Tibial nerve (tissue), 4 donors: ENCODE results near the gene PRDM13. TPM values are rescaled to one million over a fixed set of nuclear protein-coding genes. Genes with fewer than 3 reads are reported as not detected.
A peak's percentile ranks its signal among the peaks of the same experiment; 100 is the strongest.

Source experiments
- DNase-seq, 2 donors: peaks; one replicate each; pipeline ENCODE4 v3.0.0-alpha.2; 2019; ENCODE audit warnings: low spot score in 2 of 2
- H3K27ac ChIP-seq, 4 donors: fragments of 200-600 bp; sonication (generic) in 3 of 4; one replicate each; pipeline ENCODE4 v1.5.1; 2017 to 2019; ENCODE audit warnings: mild to moderate bottlenecking in 1 of 4
- H3K27me3 ChIP-seq, 2 donors: fragments of 200-600 bp; sonication (generic) in 1 of 2; one replicate each; pipeline versions ENCODE4 v1.5.1 to v1.6.0; 2017 to 2019
- H3K36me3 ChIP-seq, 3 donors: fragments of 200-600 bp; sonication (generic); one replicate each; pipeline ENCODE4 v1.5.1; 2018 to 2019
- H3K4me1 ChIP-seq, 4 donors: fragments of 200-600 bp; sonication (generic) in 3 of 4; one replicate each; pipeline ENCODE4 v1.5.1; 2017 to 2019
- H3K4me3 ChIP-seq, 4 donors: fragments of 200-600 bp; sonication (generic) in 3 of 4; one replicate each; pipeline ENCODE4 v1.5.1; 2017 to 2019; ENCODE audit warnings: mild to moderate bottlenecking in 1 of 4, moderate library complexity in 1 of 4
- H3K9me3 ChIP-seq, 4 donors: fragments of 200-600 bp; sonication (generic) in 3 of 4; one replicate each; pipeline ENCODE4 v1.5.1; 2017 to 2019
- EP300 ChIP-seq, 2 donors: sonication (generic); formaldehyde crosslinking; IDR thresholded peaks; one replicate each; pipeline ENCODE4 v1.6.1; 2017; ENCODE audit warnings: antibody characterized with exemption in 2 of 2, mild to moderate bottlenecking in 1 of 2
- POLR2A ChIP-seq, 2 donors: fragments of 450-650 bp; IDR thresholded peaks; one replicate each; pipeline ENCODE4 v1.6.1; 2017; ENCODE audit warnings: antibody characterized with exemption in 2 of 2, mild to moderate bottlenecking in 2 of 2, moderate library complexity in 2 of 2
- WGBS, 2 donors: methylation state at CpG; one replicate each; pipeline ENCODE4 v1.1.5; 2018; 5-methylcytosine and 5-hydroxymethylcytosine counted together
- total RNA-seq, 4 donors: library from RNA; depleted of rRNA; stranded (reverse); fragments of >200 nt; gene quantifications; one replicate each; pipeline ENCODE4 v1.1.0, GENCODE V29; 2016
- TF ChIP-seq, protein P1 (sequence below), 5 experiments: fragments of 200-600 bp in 3 of 5; fragments of 450-650 bp in 2 of 5; sonication (generic) in 3 of 5; IDR thresholded peaks; one replicate each; pipeline ENCODE4 v1.5.1; 2016 to 2019; ENCODE audit warnings: antibody characterized with exemption in 5 of 5, mild to moderate bottlenecking in 3 of 5, moderate library complexity in 2 of 5

The PRDM13 gene
- total RNA-seq, 4 donors from 2014 or later, result not detected

DNA sequence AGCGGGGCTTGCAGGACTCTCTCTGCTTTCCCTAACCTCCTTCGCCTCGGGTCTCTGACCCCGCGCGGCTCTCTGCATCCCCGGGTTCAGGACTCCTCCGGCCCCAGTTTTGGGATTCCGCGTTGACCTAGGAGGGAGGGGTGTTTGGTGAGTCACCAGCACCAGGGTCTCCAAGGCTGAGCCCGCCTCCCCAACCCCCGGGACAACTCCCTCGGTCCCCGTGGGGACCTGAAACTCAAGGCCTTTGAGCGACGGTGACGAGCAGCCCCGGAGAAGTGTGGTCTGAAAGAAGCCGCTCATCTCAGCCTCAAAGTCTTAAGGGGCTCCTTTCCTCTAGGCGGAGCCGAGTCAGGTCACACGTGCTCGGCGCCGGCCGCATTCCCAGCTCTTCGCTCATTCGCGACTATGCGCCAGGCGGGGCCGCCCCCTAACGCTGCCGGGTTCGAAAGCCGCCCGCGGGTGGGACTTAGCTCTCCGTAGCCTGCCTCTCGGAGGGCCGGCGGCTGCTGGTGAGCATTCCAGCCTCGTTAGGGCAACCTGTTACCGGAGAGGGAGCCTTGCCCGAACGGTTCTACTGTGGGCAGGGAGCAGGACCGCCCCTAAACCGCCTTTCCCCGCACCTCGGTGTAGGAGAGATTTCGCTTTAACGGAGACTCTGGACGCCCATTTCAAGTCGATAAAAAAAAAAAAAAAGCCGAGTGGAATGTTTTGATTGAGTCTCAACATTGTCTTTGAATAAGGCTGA lies 3.0 kb upstream of the PRDM13 start:
- Histone ChIP-seq H3K36me3 (no peaks in the 10 kb centered on the region), H3K9me3 (no peaks in the 10 kb centered on the region), H3K4me1 (peaks cover 0 to 60% (median 22%) of the 10 kb centered on the region in 4 donors), H3K27me3 (peaks cover 2 to 100% of the 10 kb centered on the region in 2 donors), H3K4me3 (peak overlapping the region in 3 of 4 donors; percentile 16 to 37 (median 35)), H3K27ac (no peak overlapping the region)
- TF ChIP-seq POLR2A (IDR thresholded peaks at IDR 0.05), result no peak
- TF ChIP-seq, protein P1, sequence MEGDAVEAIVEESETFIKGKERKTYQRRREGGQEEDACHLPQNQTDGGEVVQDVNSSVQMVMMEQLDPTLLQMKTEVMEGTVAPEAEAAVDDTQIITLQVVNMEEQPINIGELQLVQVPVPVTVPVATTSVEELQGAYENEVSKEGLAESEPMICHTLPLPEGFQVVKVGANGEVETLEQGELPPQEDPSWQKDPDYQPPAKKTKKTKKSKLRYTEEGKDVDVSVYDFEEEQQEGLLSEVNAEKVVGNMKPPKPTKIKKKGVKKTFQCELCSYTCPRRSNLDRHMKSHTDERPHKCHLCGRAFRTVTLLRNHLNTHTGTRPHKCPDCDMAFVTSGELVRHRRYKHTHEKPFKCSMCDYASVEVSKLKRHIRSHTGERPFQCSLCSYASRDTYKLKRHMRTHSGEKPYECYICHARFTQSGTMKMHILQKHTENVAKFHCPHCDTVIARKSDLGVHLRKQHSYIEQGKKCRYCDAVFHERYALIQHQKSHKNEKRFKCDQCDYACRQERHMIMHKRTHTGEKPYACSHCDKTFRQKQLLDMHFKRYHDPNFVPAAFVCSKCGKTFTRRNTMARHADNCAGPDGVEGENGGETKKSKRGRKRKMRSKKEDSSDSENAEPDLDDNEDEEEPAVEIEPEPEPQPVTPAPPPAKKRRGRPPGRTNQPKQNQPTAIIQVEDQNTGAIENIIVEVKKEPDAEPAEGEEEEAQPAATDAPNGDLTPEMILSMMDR (IDR thresholded peaks at IDR 0.05), result no peak
- TF ChIP-seq EP300 (IDR thresholded peaks at IDR 0.05), result no peak
- 1 to 2% methylated on average over 46 to 48 of the region's 55 CpGs for WGBS, 2 donors
- no peak for DNase-seq

DNA sequence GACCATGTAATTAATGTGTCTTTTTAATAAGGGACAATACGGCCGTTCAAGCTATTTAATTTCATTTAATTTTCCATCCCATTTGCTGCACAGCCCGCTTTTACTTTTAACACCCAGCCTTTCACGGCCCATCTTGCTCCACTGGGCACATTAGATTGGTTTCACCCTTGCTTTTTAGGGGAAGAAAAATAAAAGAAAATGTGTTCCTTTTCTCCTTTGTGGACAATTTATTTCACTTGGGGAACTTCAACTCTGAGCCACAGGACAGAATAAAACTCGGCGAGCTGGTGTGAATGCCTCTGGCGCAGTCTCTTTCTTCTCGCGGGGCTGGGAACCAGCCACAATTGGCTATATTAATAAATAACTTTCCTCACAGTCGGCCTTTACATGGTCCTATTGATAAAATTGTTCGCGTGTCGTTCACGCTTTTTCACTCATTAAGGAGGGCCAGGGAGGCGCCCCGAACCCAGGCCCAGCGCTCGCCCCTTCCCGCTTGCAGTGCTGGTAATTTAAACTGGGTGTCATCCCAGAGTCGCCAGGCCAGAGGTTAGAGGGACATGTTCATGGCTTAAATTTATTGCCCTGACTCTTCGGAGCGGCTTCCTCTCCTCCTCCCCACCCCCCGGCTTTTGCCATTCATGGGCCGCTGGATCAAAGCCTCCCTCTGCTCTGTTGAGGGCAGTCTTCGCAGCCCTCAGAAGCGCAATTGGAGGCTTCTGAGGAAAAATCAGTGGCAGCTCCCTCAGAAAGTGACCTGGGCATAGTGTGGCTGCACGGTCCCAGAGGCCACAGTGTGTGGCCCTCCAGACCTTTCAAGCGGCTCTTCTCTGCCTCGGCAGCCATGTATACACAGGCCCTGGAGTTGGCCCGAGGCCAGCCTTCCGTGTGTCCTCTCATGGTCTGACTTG lies 2.2 kb upstream of the PRDM13 start:
- 13 to 15% methylated on average over 31 of the region's 31 CpGs for WGBS, 2 donors
- no peak for DNase-seq
- H3K36me3 ChIP-seq, result no peaks in the 10 kb centered on the region
- peaks cover 2 to 100% of the 10 kb centered on the region in 2 donors for H3K27me3 ChIP-seq
- TF ChIP-seq POLR2A (IDR thresholded peaks at IDR 0.05) (no peak), EP300 (IDR thresholded peaks at IDR 0.05) (no peak)
- TF ChIP-seq, protein P1 (IDR thresholded peaks at IDR 0.05), result no peak
- H3K9me3 ChIP-seq, result no peaks in the 10 kb centered on the region
- peak overlapping the region in 2 of 4 donors; percentile 35 to 37 for H3K4me3 ChIP-seq
- no peak overlapping the region for H3K27ac ChIP-seq
- H3K4me1 ChIP-seq, result peaks cover 0 to 66% (median 22%) of the 10 kb centered on the region in 4 donors

DNA sequence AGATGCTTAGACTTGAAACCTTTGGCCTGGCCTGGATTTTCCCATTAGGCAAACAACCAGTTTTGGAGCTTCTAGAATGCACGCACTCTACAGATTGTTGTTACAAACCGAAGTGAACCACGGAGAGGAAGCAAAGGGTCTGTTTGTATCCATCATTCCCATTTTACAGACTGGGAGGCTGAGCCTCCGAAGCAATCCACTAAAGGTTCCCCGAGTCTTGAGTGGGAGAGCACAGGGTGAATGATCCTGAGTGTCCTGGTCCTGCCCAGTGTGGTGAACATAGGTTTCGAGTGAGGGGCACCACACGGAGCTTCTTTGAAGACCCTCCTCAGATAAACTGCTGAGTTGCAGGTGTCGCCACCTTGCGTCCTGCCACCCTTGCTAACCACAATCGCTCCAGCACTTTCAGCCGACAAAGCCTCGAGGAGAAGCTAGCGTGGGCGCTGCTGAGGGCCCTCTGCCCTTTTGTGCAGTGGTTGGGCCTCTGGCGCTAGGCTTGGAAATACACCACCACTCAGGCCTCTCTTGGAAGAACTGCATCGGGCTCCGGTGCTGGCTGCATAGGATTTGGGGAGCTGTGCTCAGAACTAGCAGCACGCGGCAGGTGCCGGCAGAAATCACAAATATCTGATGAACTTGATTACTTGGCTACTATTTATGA lies 1.4 kb upstream of the PRDM13 start:
- WGBS, 2 donors, result 14 to 15% methylated on average over 18 of the region's 20 CpGs
- H3K27ac ChIP-seq, result no peak overlapping the region
- TF ChIP-seq, protein P1 (IDR thresholded peaks at IDR 0.05), result no peak
- TF ChIP-seq POLR2A (IDR thresholded peaks at IDR 0.05), result no peak
- no peak for TF ChIP-seq EP300 (IDR thresholded peaks at IDR 0.05)
- no peak for DNase-seq
- H3K4me3 ChIP-seq, result no peak overlapping the region
- H3K27me3 ChIP-seq, result peaks cover 2 to 100% of the 10 kb centered on the region in 2 donors
- no peaks in the 10 kb centered on the region for H3K36me3 ChIP-seq
- peaks cover 0 to 66% (median 22%) of the 10 kb centered on the region in 4 donors for H3K4me1 ChIP-seq
- no peaks in the 10 kb centered on the region for H3K9me3 ChIP-seq

DNA sequence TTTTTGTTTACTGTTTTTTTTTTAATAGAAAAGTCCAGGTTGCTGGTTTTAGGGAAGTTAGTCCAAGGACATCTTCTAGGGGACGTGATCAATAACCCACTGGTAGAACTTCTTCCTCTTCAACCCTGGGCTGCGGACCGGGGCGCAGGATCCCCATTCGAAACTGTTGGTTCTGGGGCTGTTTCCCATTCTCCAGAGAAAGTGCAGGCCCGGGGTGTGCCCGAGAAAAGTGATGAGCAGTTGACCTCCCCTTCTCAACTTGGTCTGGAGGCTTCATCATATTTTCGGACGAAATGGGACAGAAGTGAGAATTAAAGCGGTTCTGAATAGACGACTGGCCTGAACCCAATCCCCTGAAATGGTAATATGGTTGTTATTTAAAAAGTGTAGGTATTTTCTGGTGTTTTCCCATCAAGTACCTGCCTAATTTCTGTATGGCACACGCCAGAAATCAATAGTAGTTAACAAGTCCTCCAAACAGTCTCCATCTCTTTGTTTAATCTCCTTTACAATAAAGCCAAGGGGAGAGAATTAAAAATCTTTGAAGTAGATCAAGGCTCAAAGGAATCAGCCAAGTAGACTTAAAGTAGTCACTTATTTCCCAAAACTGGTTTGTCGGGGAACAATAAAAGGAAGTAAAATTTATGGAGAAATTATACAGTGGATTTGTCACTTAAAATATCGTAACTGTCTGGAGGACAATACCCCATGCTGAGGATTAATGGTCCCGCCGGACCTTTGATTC lies 550 bp upstream of the PRDM13 start:
- no peak overlapping the region for H3K27ac ChIP-seq
- H3K27me3 ChIP-seq, result peaks cover 2 to 100% of the 10 kb centered on the region in 2 donors
- H3K4me1 ChIP-seq, result peaks cover 0 to 66% (median 22%) of the 10 kb centered on the region in 4 donors
- no peak for DNase-seq
- no peak overlapping the region for H3K4me3 ChIP-seq
- H3K9me3 ChIP-seq, result no peaks in the 10 kb centered on the region
- 12 to 17% methylated on average over 16 of the region's 16 CpGs for WGBS, 2 donors
- TF ChIP-seq EP300 (IDR thresholded peaks at IDR 0.05) (no peak), POLR2A (IDR thresholded peaks at IDR 0.05) (no peak)
- TF ChIP-seq, protein P1 (IDR thresholded peaks at IDR 0.05), result no peak
- no peaks in the 10 kb centered on the region for H3K36me3 ChIP-seq
